Measurements from ENCODE around the gene GLIS1. TPM values are rescaled to one million over a fixed set of nuclear protein-coding genes. Genes with fewer than 3 reads are reported as not detected.

GLIS1 gene
- total and polyA plus RNA-seq, 11 donors: 0.06 to 0.35 (median 0.13) TPM; not detected in 6

DNA sequence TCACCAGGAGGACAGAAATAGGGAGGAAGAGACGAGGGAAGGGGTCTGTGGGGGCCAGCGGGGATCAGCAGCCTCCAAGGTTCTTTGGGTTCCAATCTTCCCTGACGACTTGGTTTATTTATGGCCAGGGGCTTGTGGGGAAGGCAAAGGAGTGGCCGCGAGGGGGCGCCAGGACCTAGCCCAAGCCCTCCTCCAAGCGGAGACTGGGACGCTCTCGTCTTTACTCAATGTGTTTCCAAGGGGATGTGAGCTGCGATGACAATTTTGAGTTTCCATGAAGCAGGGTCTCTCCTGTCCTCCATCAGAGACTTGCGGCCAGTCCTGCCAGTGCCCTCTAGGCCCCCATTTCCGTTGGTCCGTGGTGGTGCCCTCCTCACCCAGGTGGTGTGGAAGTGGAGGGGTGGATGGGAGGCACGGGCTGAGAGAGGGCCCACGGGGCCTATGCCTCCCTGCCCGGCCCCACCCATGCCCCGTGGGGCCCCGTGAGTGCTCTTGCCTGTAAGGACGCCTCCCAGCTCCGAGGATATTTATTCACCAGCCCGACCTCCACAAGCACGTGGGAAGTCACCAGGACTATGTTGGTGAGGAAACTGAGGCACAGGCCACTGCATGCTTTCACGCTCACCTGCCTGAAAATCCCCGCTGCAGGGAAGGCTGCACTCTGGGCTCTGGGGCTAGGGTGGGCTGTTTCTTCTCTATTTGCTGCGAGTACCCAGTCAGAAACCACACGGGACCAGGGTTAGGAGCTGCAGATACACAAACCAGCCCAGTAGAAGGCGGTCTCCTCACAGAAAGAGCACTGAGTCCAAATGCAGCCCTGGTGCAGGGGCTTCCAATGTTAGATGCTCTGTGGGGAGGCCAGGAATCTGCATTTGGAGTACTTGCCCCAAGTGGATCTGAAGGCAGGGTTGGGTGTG is 253.2 kb downstream of the GLIS1 start:
- H3K27me3 ChIP-seq: peaks cover 3 to 65% (median 11%) of the 10 kb centered on the region in 9 donors
- no peaks in the 10 kb centered on the region for H3K36me3 ChIP-seq
- H3K27ac ChIP-seq: no peak overlapping the region
- peaks cover 0 to 4% (median 0%) of the 10 kb centered on the region in 12 donors for H3K4me1 ChIP-seq
- 21 to 27% (median 25%) methylated on average over 19 to 27 of the region's 27 CpGs for WGBS, 4 donors
- H3K4me3 ChIP-seq: no peak overlapping the region
- ATAC-seq (peak; percentile 73 to 94 (median 88)), DNase-seq (peak; percentile 68 to 84 (median 77))
- H3K9me3 ChIP-seq: peaks cover 0 to 9% (median 0%) of the 10 kb centered on the region in 12 donors
- no peak for TF ChIP-seq POLR2A (IDR thresholded peaks at IDR 0.05)
- TF ChIP-seq, protein P1, sequence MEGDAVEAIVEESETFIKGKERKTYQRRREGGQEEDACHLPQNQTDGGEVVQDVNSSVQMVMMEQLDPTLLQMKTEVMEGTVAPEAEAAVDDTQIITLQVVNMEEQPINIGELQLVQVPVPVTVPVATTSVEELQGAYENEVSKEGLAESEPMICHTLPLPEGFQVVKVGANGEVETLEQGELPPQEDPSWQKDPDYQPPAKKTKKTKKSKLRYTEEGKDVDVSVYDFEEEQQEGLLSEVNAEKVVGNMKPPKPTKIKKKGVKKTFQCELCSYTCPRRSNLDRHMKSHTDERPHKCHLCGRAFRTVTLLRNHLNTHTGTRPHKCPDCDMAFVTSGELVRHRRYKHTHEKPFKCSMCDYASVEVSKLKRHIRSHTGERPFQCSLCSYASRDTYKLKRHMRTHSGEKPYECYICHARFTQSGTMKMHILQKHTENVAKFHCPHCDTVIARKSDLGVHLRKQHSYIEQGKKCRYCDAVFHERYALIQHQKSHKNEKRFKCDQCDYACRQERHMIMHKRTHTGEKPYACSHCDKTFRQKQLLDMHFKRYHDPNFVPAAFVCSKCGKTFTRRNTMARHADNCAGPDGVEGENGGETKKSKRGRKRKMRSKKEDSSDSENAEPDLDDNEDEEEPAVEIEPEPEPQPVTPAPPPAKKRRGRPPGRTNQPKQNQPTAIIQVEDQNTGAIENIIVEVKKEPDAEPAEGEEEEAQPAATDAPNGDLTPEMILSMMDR (IDR thresholded peaks at IDR 0.05): peak; percentile 73 to 91 (median 82)
- intact Hi-C loops (cut with DNase I): loop anchor here (1.0 to 10.0 kb wide), 9 partner anchors 107 to 273 kb away; no protein-coding TSS in a partner anchor

DNA sequence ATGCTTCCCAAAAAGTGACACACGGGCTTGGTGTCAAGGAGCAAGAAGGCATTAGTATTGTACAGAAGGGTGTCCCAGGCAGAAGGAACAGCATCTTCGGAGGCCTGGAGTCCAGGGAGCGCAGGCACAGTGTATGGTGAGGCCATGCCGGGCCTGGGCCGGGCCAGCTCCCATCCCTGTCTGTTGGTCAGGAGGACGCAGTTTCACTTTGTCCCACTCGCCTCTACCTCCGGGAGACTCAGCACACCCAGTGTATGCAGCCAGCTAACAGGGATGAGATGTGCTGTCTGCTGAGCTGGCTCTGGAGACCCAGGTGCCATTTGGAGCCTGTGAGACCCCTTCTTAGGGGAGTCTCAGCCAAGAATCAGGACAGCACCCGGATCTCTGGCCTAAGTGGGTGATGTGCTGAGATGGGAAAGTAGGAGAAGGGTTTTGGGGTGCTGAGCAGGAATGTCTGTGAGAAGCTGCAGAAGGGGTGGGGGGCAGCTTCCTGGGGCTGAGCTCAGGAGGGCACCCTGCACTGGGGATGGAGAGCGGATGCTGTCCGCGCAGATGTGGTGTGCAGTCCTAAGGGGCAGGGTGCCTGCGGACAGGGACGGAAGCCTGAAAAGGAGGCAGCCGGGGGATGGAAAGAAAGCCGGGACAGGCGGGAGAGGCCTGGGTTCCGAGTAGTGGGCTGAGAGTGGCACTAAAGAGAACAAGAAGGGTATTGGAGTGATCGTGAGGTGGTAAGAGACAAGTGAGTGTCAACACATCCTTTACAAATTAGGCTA is 254.1 kb downstream of the GLIS1 start:
- intact Hi-C loops (cut with DNase I): loop anchor here (1.0 to 10.0 kb wide), 8 partner anchors 107 to 270 kb away; no protein-coding TSS in a partner anchor
- H3K4me3 ChIP-seq: no peak overlapping the region
- TF ChIP-seq, protein P1 (IDR thresholded peaks at IDR 0.05): no peak
- TF ChIP-seq POLR2A (IDR thresholded peaks at IDR 0.05): no peak
- H3K4me1 ChIP-seq: peaks cover 0 to 4% (median 0%) of the 10 kb centered on the region in 12 donors
- no peak overlapping the region for H3K27ac ChIP-seq
- DNase-seq (no peak), ATAC-seq (peak in 1 of 4 donors; percentile 4)
- 70 to 79% (median 76%) methylated on average over 18 to 19 of the region's 19 CpGs for WGBS, 4 donors
- H3K36me3 ChIP-seq: no peaks in the 10 kb centered on the region
- peaks cover 0 to 9% (median 0%) of the 10 kb centered on the region in 12 donors for H3K9me3 ChIP-seq
- peaks cover 3 to 56% (median 11%) of the 10 kb centered on the region in 9 donors for H3K27me3 ChIP-seq

DNA sequence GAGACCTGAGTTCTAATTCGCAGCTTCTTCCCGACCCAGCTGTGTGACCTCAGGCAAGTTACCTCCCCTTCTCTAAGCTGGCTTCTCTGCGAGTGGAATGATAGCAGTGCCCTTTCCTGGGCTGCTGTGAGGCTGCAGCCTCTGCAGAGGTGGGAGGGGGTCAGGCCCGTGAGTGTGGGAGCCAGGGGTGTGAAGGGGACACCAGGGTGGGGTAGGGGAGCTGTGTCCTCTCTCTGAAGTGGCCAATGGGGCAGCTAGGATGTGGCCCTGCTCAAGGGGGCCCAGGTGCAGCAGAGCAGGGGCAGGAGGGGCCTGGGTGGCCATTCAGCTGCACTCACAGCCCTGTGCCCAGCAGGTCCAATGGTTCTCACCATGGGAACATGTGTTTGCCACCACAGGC is 255.3 kb downstream of the GLIS1 start:
- DNase-seq (no peak), ATAC-seq (no peak)
- no peak overlapping the region for H3K4me3 ChIP-seq
- no peaks in the 10 kb centered on the region for H3K36me3 ChIP-seq
- no peaks in the 10 kb centered on the region for H3K9me3 ChIP-seq
- TF ChIP-seq, protein P1 (IDR thresholded peaks at IDR 0.05): no peak
- no peak for TF ChIP-seq POLR2A (IDR thresholded peaks at IDR 0.05)
- peaks cover 0 to 4% (median 0%) of the 10 kb centered on the region in 12 donors for H3K4me1 ChIP-seq
- H3K27me3 ChIP-seq: peaks cover 3 to 49% (median 11%) of the 10 kb centered on the region in 9 donors
- no peak overlapping the region for H3K27ac ChIP-seq
- intact Hi-C loops (cut with DNase I): loop anchor here in 5 of 10 donors (2.0 to 10.0 kb wide), 4 partner anchors 111 to 271 kb away; no protein-coding TSS in a partner anchor
- WGBS, 4 donors: 74 to 85% (median 82%) methylated on average over 4 of the region's 4 CpGs

Measured in heart left ventricle (tissue), 16 donors.